GM18867 (cell line): ENCODE results near the gene EPHA6.

ENCODE experiments used
- ATAC-seq: cut with Tn5 transposase; IDR thresholded peaks from one replicate; pipeline ENCODE4 v1.9.1; 2021; ENCODE audit warnings: mild to moderate bottlenecking, moderate library complexity; ENCODE audit not compliant: unreplicated experiment

The EPHA6 gene

GRCh38 chr3:97138914-97139541 is 324.6 kb downstream of the EPHA6 start:
- ATAC-seq: peak; percentile 54

- no peak for ATAC-seq
Measured at GRCh38 chr3:97148931-97149330, 334.5 kb downstream of the EPHA6 start.

- ATAC-seq: no peak
Measured at GRCh38 chr3:97161169-97161568, 346.8 kb downstream of the EPHA6 start.

- ATAC-seq: no peak
Measured at GRCh38 chr3:97177242-97177641, 362.8 kb downstream of the EPHA6 start.

- no peak for ATAC-seq
Measured at GRCh38 chr3:97181704-97182103, 367.3 kb downstream of the EPHA6 start.

- no peak for ATAC-seq
Measured at GRCh38 chr3:97187771-97188170, 373.4 kb downstream of the EPHA6 start.

- no peak for ATAC-seq
Measured at GRCh38 chr3:97189835-97190234, 375.4 kb downstream of the EPHA6 start.

- ATAC-seq: no peak
Measured at GRCh38 chr3:97197083-97197482, 382.7 kb downstream of the EPHA6 start.

- ATAC-seq: no peak
Measured at GRCh38 chr3:97197830-97198229, 383.4 kb downstream of the EPHA6 start.

GRCh38 chr3:97200387-97200786 is 386.0 kb downstream of the EPHA6 start:
- no peak for ATAC-seq

GRCh38 chr3:97201814-97202213 is 387.4 kb downstream of the EPHA6 start:
- no peak for ATAC-seq

GRCh38 chr3:97228966-97229365 is 414.6 kb downstream of the EPHA6 start:
- ATAC-seq: no peak

- ATAC-seq: no peak
Measured at GRCh38 chr3:97230486-97230885, 416.1 kb downstream of the EPHA6 start.

- ATAC-seq: no peak
Measured at GRCh38 chr3:97232393-97233034, 418.1 kb downstream of the EPHA6 start.

- ATAC-seq: no peak
Measured at GRCh38 chr3:97235179-97235578, 420.8 kb downstream of the EPHA6 start.

GRCh38 chr3:97235611-97236315 is 421.4 kb downstream of the EPHA6 start:
- no peak for ATAC-seq

GRCh38 chr3:97241417-97241816 is 427.0 kb downstream of the EPHA6 start:
- ATAC-seq: no peak

GRCh38 chr3:97245201-97245910 is 431.0 kb downstream of the EPHA6 start:
- ATAC-seq: no peak

- no peak for ATAC-seq
Measured at GRCh38 chr3:97256060-97256459, 441.7 kb downstream of the EPHA6 start.

GRCh38 chr3:97257942-97258697 is 443.7 kb downstream of the EPHA6 start:
- ATAC-seq: no peak

- ATAC-seq: no peak
Measured at GRCh38 chr3:97259263-97259662, 444.9 kb downstream of the EPHA6 start.
